A549 (cell line): ENCODE measurements around the gene ZBTB46. TPM values are rescaled to one million over a fixed set of nuclear protein-coding genes. Genes with fewer than 3 reads are reported as not detected.
A peak's percentile ranks its signal among the peaks of the same experiment; 100 is the strongest.

Source experiments
- ATAC-seq, 2 experiments: fragments of 200-7000 bp in 1 of 2; fragments of >200 bp in 1 of 2; cut with Nextera tagmentation in 1 of 2; cut with Tn5 transposase in 1 of 2; 3 replicates each; pipeline versions ENCODE4 v1.8.0 to v1.9.1; 2018 to 2020; ENCODE audit warnings: mild to moderate bottlenecking in 1 of 2, moderate library complexity in 1 of 2
- CTCF ChIA-PET: fragments of 300-600 bp; sonication (Branson Sonifier 250); formaldehyde crosslinking; extraction: SDS; loops from one replicate; lab custom pipeline; 2021; ENCODE audit warnings: antibody characterized with exemption, inconsistent platforms; lab: Yijun Ruan, JAX
- POLR2A ChIA-PET: fragments of 350-600 bp; formaldehyde crosslinking; extraction: SDS; loops from one replicate; lab custom pipeline; 2021; ENCODE audit warnings: antibody characterized with exemption, inconsistent platforms; lab: Yijun Ruan, JAX
- DNase-seq, 2 experiments: peaks; one replicate each; pipeline versions ENCODE4 v3.0.0 to v3.0.0-alpha.2; 2011 to 2016; ENCODE audit warnings: low read depth in 1 of 2, low spot score in 1 of 2
- FAIRE-seq: peaks from 2 replicates; lab custom pipeline; 2011; peaks lifted over from hg19 to GRCh38; lab: Jason Lieb, UNC
- H3K27ac ChIP-seq, 2 experiments: fragments of >200 bp; sonication (Bioruptor Twin); formaldehyde crosslinking; 3 replicates each; pipeline ENCODE4 v1.5.1; 2016 to 2017
- H3K4me1 ChIP-seq: fragments of >200 bp; sonication (Bioruptor Twin); formaldehyde crosslinking; 3 replicates; pipeline ENCODE4 v1.6.1; 2016
- H3K4me2 ChIP-seq: fragments of >200 bp; sonication (Bioruptor Twin); formaldehyde crosslinking; 3 replicates; pipeline ENCODE4 v1.6.1; 2016
- H3K4me3 ChIP-seq: fragments of >200 bp; sonication (Bioruptor Twin); formaldehyde crosslinking; 3 replicates; pipeline ENCODE4 v1.5.1; 2016
- H3K9me3 ChIP-seq: fragments of >200 bp; sonication (Bioruptor Twin); formaldehyde crosslinking; 3 replicates; pipeline ENCODE4 v1.6.1; 2016
- CBX8 ChIP-seq: fragments of 200-600 bp; sonication (generic); IDR thresholded peaks from 2 replicates; pipeline ENCODE4 v1.6.1; 2016
- CEBPB ChIP-seq, 2 experiments: fragments of >200 bp in 1 of 2; sonication (Bioruptor Twin) in 1 of 2; formaldehyde crosslinking in 1 of 2; IDR thresholded peaks; 2 replicates each; pipeline ENCODE4 v1.6.1; 2012 to 2016
- CHD4 ChIP-seq: fragments of 200-600 bp; sonication (generic); IDR thresholded peaks from 2 replicates; pipeline ENCODE4 v1.6.1; 2016; ENCODE audit warnings: antibody characterized with exemption, mild to moderate bottlenecking, borderline replicate concordance
- ELK1 ChIP-seq: fragments of 150-350 bp; IDR thresholded peaks from 2 replicates; pipeline ENCODE4 v1.6.1; 2014; ENCODE audit warnings: low read depth, mild to moderate bottlenecking, low read length
- EP300 ChIP-seq, 2 experiments: fragments of >200 bp; sonication (Bioruptor Twin); formaldehyde crosslinking; IDR thresholded peaks; 2 replicates in 1 of 2; 3 replicates in 1 of 2; pipeline ENCODE4 v1.6.1; 2016 to 2017
- FOXS1 ChIP-seq: fragments of 250-450 bp; sonication (Bioruptor Pico); IDR thresholded peaks from 2 replicates; pipeline ENCODE4 v1.5.0; 2020; ENCODE audit warnings: mild to moderate bottlenecking, moderate library complexity
- HES2 ChIP-seq: fragments of >200 bp; sonication (Bioruptor Twin); formaldehyde crosslinking; IDR thresholded peaks from 2 replicates; pipeline ENCODE4 v1.6.1; 2016
- HEYL ChIP-seq: fragments of 250-450 bp; sonication (Bioruptor Pico); IDR thresholded peaks from 2 replicates; pipeline ENCODE4 v1.8.0; 2021; ENCODE audit warnings: mild to moderate bottlenecking, moderate library complexity
- JUNB ChIP-seq: fragments of >200 bp; sonication (Bioruptor Twin); formaldehyde crosslinking; IDR thresholded peaks from 2 replicates; pipeline ENCODE4 v1.6.1; 2016
- KDM5A ChIP-seq: fragments of 200-600 bp; sonication (generic); IDR thresholded peaks from 2 replicates; pipeline ENCODE4 v1.6.1; 2016; ENCODE audit warnings: antibody characterized with exemption, mild to moderate bottlenecking
- MAFK ChIP-seq: fragments of 450-650 bp; IDR thresholded peaks from 2 replicates; pipeline ENCODE4 v1.6.1; 2014; ENCODE audit not compliant: partially characterized antibody
- MAZ ChIP-seq: fragments of 150-350 bp; IDR thresholded peaks from 2 replicates; pipeline ENCODE4 v1.6.1; 2014; ENCODE audit warnings: antibody characterized with exemption, low read depth, low read length, borderline replicate concordance
- MYC ChIP-seq: IDR thresholded peaks from 2 replicates; pipeline ENCODE4 v1.6.1; 2012; ENCODE audit warnings: mild to moderate bottlenecking, inconsistent platforms, low read length, improper control_type of control experiment, borderline replicate concordance
- NR3C1 ChIP-seq: fragments of >200 bp; sonication (Bioruptor Twin); formaldehyde crosslinking; IDR thresholded peaks from 3 replicates; pipeline ENCODE4 v1.6.1; 2017
- POLR2A ChIP-seq: IDR thresholded peaks from 2 replicates; pipeline ENCODE4 v1.6.1; 2012; ENCODE audit warnings: mild to moderate bottlenecking, low read length
- RAD21 ChIP-seq, 2 experiments: fragments of >200 bp in 1 of 2; sonication (Bioruptor Twin) in 1 of 2; formaldehyde crosslinking in 1 of 2; IDR thresholded peaks in 1 of 2; conservative IDR thresholded peaks in 1 of 2; 2 replicates in 1 of 2; 3 replicates in 1 of 2; pipeline ENCODE4 v1.6.1; 2012 to 2018; ENCODE audit warnings: inconsistent platforms in 1 of 2
- RARB ChIP-seq: fragments of 250-450 bp; sonication (Bioruptor Pico); IDR thresholded peaks from 2 replicates; pipeline ENCODE4 v1.8.0; 2021; ENCODE audit warnings: mild to moderate bottlenecking, moderate library complexity
- REST ChIP-seq: fragments of 200-600 bp; sonication (generic); IDR thresholded peaks from 2 replicates; pipeline ENCODE4 v1.6.1; 2016; ENCODE audit warnings: antibody characterized with exemption, mild to moderate bottlenecking, moderate library complexity
- TP53 ChIP-seq: fragments of 250-450 bp; sonication (Bioruptor Pico); IDR thresholded peaks from 2 replicates; pipeline ENCODE4 v1.5.0; 2021; ENCODE audit warnings: mild to moderate bottlenecking, moderate library complexity
- ZC3H11A ChIP-seq: fragments of 450-650 bp; IDR thresholded peaks from 2 replicates; pipeline ENCODE4 v1.6.1; 2014; ENCODE audit warnings: antibody characterized with exemption, mild to moderate bottlenecking
- ZFP36 ChIP-seq: fragments of 450-650 bp; IDR thresholded peaks from 2 replicates; pipeline ENCODE4 v1.6.1; 2014; ENCODE audit warnings: borderline replicate concordance; ENCODE audit not compliant: partially characterized antibody
- WGBS: methylation state at CpG from one replicate; pipeline ENCODE4 v1.1.6; 2017; ENCODE audit errors: missing lambda C conversion rate; 5-methylcytosine and 5-hydroxymethylcytosine counted together
- polyA plus RNA-seq, 4 experiments: library from polyadenylated mRNA; depleted of rRNA in 3 of 4; stranded (reverse); fragments of >200 nt; fragmentation: RNase III in 1 of 4; extraction: RNeasy Plus Mini Kit Qiagen cat#74134 plus additional on column Dnase treatment in 1 of 4; gene quantifications; 2 replicates in 3 of 4; 3 replicates in 1 of 4; pipeline ENCODE4 v1.2.3, GENCODE V29; 2011 to 2017

Gene ZBTB46
- polyA plus RNA-seq, 2 of the 4 experiments (the other 2 are of a cell fraction): 0.17 to 0.43 TPM

- CTCF ChIA-PET: interaction anchor here (1.0 to 2.2 kb wide), 7 partner anchors 9 to 232 kb away, joined by 3 to 12 read pairs (median 4); no protein-coding TSS in a partner anchor
- TF ChIP-seq CBX8 (no peak), ELK1 (no peak), MYC (no peak), EP300 (IDR thresholded peaks at IDR 0.05) (no peak), HES2 (no peak), FOXS1 (CRISPR knock-in tag) (no peak)
- TF ChIP-seq, all 56 proteins: peak for 0
- Histone ChIP-seq H3K4me1 (peaks cover 17% of the 10 kb centered on the region), H3K4me3 (no peak overlapping the region), H3K4me2 (no peak overlapping the region; the same call in 2 of the 3 replicates), H3K9me3 (no peaks in the 10 kb centered on the region), H3K27ac (peak overlapping the region in 1 of 2 experiments; percentile 93; a peak in 2 of 6 replicates)
- no peak for ATAC-seq
- POLR2A ChIA-PET: no interaction called here
- no peak for FAIRE-seq
- WGBS: 87% methylated on average over 27 of the region's 37 CpGs
- DNase-seq: no peak
These were observed 88.6 kb downstream of the ZBTB46 start for GRCh38 chr20:63742381-63743024.

GRCh38 chr20:63741676-63742380 lies 89.2 kb downstream of the ZBTB46 start:
- Histone ChIP-seq H3K4me3 (peak overlapping the region; percentile 97), H3K4me1 (peaks cover 17% of the 10 kb centered on the region), H3K27ac (peak overlapping the region; percentile 93 to 96), H3K4me2 (peak overlapping the region; percentile 98), H3K9me3 (no peaks in the 10 kb centered on the region)
- no peak for FAIRE-seq
- POLR2A ChIA-PET: interaction anchor here (0.5 to 1.6 kb wide), 10 partner anchors 8 to 239 kb away, joined by 3 to 16 read pairs (median 6); partner anchors contain the start of genes ARFRP1, DNAJC5, PPDPF and TPD52L2
- DNase-seq: no peak
- CTCF ChIA-PET: interaction anchor here (0.9 to 2.2 kb wide), 8 partner anchors 10 to 232 kb away, joined by 3 to 12 read pairs (median 4); no protein-coding TSS in a partner anchor
- no peak for TF ChIP-seq ZFP36
- no peak for TF ChIP-seq CHD4
- TF ChIP-seq RARB (CRISPR knock-in tag): no peak
- no peak for TF ChIP-seq POLR2A
- TF ChIP-seq EP300 (IDR thresholded peaks at IDR 0.05): no peak
- TF ChIP-seq HEYL (CRISPR knock-in tag): no peak
- no peak for TF ChIP-seq NR3C1
- no peak for TF ChIP-seq JUNB
- TF ChIP-seq KDM5A: no peak
- no peak for TF ChIP-seq TP53 (CRISPR knock-in tag)
- TF ChIP-seq ZC3H11A: no peak
- TF ChIP-seq MAFK: no peak
- TF ChIP-seq MAZ: no peak
- TF ChIP-seq CEBPB (IDR thresholded peaks at IDR 0.05): no peak
- TF ChIP-seq RAD21 (conservative IDR thresholded peaks at IDR 0.05 in 1 of 2, IDR thresholded peaks at IDR 0.05 in 1 of 2): no peak
- no peak for TF ChIP-seq REST
- TF ChIP-seq MYC: no peak
- WGBS: 54% methylated on average over 8 of the region's 30 CpGs
- no peak for ATAC-seq
